OCI-LY3 (cell line): ENCODE measurements around the gene JAK2.

ENCODE experiments used
- EZH2phosphoT487 ChIP-seq: fragments of 200-600 bp; shearing (Covaris generic); IDR thresholded peaks from 2 replicates; pipeline ENCODE4 v1.6.1; 2018; ENCODE audit warnings: antibody characterized with exemption, mixed run types, low read depth
- TF ChIP-seq, protein P1 (sequence below): fragments of 200-600, 300-600 bp; sonication (generic); IDR thresholded peaks from 2 replicates; pipeline ENCODE4 v1.5.1; 2014; ENCODE audit warnings: antibody characterized with exemption, low read length, low read depth

- TF ChIP-seq, protein P1, sequence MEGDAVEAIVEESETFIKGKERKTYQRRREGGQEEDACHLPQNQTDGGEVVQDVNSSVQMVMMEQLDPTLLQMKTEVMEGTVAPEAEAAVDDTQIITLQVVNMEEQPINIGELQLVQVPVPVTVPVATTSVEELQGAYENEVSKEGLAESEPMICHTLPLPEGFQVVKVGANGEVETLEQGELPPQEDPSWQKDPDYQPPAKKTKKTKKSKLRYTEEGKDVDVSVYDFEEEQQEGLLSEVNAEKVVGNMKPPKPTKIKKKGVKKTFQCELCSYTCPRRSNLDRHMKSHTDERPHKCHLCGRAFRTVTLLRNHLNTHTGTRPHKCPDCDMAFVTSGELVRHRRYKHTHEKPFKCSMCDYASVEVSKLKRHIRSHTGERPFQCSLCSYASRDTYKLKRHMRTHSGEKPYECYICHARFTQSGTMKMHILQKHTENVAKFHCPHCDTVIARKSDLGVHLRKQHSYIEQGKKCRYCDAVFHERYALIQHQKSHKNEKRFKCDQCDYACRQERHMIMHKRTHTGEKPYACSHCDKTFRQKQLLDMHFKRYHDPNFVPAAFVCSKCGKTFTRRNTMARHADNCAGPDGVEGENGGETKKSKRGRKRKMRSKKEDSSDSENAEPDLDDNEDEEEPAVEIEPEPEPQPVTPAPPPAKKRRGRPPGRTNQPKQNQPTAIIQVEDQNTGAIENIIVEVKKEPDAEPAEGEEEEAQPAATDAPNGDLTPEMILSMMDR, result no peak
- no peak for TF ChIP-seq EZH2phosphoT487
Measured at GRCh38 chr9:4986296-4986695, 1.2 kb downstream of the JAK2 start.
